GM12875 (cell line): ENCODE measurements around the gene SCFD2.
"Not testable (repeated sequence)": the region's sequence is repeated elsewhere in the genome, so short reads cannot be mapped to it uniquely, and the experiment has no call there.

Source experiments
- H3K4me3 ChIP-seq: one replicate; pipeline ENCODE4 v1.5.1; 2011; ENCODE audit warnings: low read depth, low read length, control low read depth
- CTCF ChIP-seq: IDR thresholded peaks from 2 replicates; pipeline ENCODE4 v1.5.1; 2011; ENCODE audit warnings: low read depth, mild to moderate bottlenecking, control low read depth, inconsistent platforms, low read length, moderate library complexity, borderline replicate concordance; ENCODE audit not compliant: insufficient read depth

The SCFD2 gene

GRCh38 chr4:53183754-53184153, 182.1 kb downstream of the SCFD2 start:
- H3K4me3 ChIP-seq, result no peak overlapping the region
- no peak for TF ChIP-seq CTCF

GRCh38 chr4:53177751-53178150, 188.1 kb downstream of the SCFD2 start:
- not testable (repeated sequence) for H3K4me3 ChIP-seq

GRCh38 chr4:53175640-53176039, 190.2 kb downstream of the SCFD2 start:
- no peak for TF ChIP-seq CTCF

GRCh38 chr4:53174823-53175222, 191.0 kb downstream of the SCFD2 start:
- H3K4me3 ChIP-seq, result no peak overlapping the region
- no peak for TF ChIP-seq CTCF

More at GRCh38 chr4:53175640-53176039, 190.2 kb downstream of the SCFD2 start:
- H3K4me3 ChIP-seq, result no peak overlapping the region

- no peak for TF ChIP-seq CTCF
- H3K4me3 ChIP-seq, result no peak overlapping the region
Measured at GRCh38 chr4:53173576-53173975, 192.3 kb downstream of the SCFD2 start.

- H3K4me3 ChIP-seq, result no peak overlapping the region
- no peak for TF ChIP-seq CTCF
Measured at GRCh38 chr4:53171797-53172196, 194.1 kb downstream of the SCFD2 start.

GRCh38 chr4:53169695-53170617, 195.9 kb downstream of the SCFD2 start:
- TF ChIP-seq CTCF, result no peak

GRCh38 chr4:53168228-53168627, 197.6 kb downstream of the SCFD2 start:
- TF ChIP-seq CTCF, result no peak
- no peak overlapping the region for H3K4me3 ChIP-seq

More at GRCh38 chr4:53169695-53170617, 195.9 kb downstream of the SCFD2 start:
- H3K4me3 ChIP-seq, result no peak overlapping the region
